ENCODE data around the gene MGAT5.

DNA sequence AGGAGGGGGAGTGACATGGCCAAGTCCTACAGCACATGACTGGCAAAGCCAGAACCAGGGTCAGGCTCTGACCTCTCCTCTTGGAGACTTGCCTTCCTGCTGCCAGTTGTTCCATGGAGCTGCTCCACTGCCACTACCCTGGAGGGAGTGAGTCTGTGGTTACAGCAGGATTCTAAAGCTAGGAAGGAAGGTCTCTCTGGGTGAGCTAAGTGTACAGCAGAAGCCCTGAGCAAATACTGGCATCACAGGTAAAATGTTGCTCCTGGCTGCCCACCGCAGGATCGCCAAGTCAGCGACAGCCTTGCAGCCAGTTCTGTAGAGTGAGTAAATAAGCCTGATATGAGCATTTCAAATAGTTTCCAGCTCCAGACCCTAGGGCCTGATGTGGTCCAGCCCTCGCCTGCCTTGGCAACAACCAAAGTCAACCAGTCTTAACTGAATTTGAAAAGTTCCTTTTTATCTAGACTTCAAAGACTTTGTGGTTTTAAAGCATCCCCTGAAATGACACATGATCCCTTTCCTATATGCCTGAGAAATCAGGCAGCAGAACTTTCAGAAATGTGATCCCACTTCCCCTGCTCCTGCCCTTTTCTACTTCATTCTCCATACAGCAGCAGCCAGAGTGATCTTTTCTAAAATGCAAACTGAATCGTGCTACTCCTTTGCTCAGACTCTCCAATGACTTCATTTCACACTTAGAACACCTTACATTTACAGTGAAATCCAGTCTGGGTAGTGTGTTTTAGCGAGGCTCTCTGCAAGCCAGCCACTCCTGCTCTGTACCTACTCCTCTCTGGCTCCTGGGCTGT lies 114.3 kb downstream of the MGAT5 start:
- TF ChIP-seq, protein P1, sequence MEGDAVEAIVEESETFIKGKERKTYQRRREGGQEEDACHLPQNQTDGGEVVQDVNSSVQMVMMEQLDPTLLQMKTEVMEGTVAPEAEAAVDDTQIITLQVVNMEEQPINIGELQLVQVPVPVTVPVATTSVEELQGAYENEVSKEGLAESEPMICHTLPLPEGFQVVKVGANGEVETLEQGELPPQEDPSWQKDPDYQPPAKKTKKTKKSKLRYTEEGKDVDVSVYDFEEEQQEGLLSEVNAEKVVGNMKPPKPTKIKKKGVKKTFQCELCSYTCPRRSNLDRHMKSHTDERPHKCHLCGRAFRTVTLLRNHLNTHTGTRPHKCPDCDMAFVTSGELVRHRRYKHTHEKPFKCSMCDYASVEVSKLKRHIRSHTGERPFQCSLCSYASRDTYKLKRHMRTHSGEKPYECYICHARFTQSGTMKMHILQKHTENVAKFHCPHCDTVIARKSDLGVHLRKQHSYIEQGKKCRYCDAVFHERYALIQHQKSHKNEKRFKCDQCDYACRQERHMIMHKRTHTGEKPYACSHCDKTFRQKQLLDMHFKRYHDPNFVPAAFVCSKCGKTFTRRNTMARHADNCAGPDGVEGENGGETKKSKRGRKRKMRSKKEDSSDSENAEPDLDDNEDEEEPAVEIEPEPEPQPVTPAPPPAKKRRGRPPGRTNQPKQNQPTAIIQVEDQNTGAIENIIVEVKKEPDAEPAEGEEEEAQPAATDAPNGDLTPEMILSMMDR (IDR thresholded peaks at IDR 0.05; ENCODE audit: low read length), result no peak
- TF ChIP-seq EZH2 (IDR thresholded peaks at IDR 0.05; ENCODE audit: borderline replicate concordance, low read length), result no peak
